NT2/D1 (cell line): ENCODE data around the gene BUD23.

Experiments used
- SUZ12 ChIP-seq: IDR thresholded peaks from 2 replicates; pipeline ENCODE4 v1.6.1; 2011; ENCODE audit not compliant: insufficient read length, insufficient read depth; ENCODE audit errors: extremely low read depth
- YY1 ChIP-seq: IDR thresholded peaks from 2 replicates; pipeline ENCODE4 v1.6.1; 2011; ENCODE audit not compliant: insufficient read length, insufficient read depth

- no peak for TF ChIP-seq SUZ12
- TF ChIP-seq YY1, result no peak
These were observed 16.1 kb downstream of the BUD23 start for GRCh38 chr7:73699370-73700068.
